Thoracic aorta (tissue), 2 donors: ENCODE measurements around the gene RAMP1. TPM values are rescaled to one million over a fixed set of nuclear protein-coding genes. Genes with fewer than 3 reads are reported as not detected.

Source experiments
- ATAC-seq: fragments of 150-250 bp; one replicate; pipeline ENCODE4 v1.8.0; 2017; ENCODE audit warnings: low read depth; ENCODE audit not compliant: insufficient number of reproducible peaks, low FRiP score
- DNase-seq: peaks from one replicate; pipeline ENCODE4 v3.0.0-alpha.2; 2020; ENCODE audit warnings: low spot score
- H3K27ac ChIP-seq, 2 donors: fragments of 200-600 bp; sonication (generic); 1 replicate in 1 of 2; 2 replicates in 1 of 2; pipeline ENCODE4 v1.5.1; 2016; ENCODE audit warnings: mild to moderate bottlenecking in 2 of 2, moderate library complexity in 2 of 2
- H3K27me3 ChIP-seq: fragments of 200-600 bp; sonication (generic); replicated peaks from 2 replicates; pipeline ENCODE4 v1.6.0; 2016; ENCODE audit warnings: mild to moderate bottlenecking; ENCODE audit not compliant: insufficient read depth
- H3K36me3 ChIP-seq: fragments of 200-600 bp; sonication (generic); one replicate; pipeline ENCODE4 v1.5.1; 2016
- H3K4me1 ChIP-seq, 2 donors: fragments of 200-600 bp; sonication (generic); 1 replicate in 1 of 2; 2 replicates in 1 of 2; pipeline versions ENCODE4 v1.5.1 to v1.6.0; 2016; ENCODE audit warnings: low read depth in 2 of 2, mild to moderate bottlenecking in 1 of 2; ENCODE audit not compliant: control insufficient read depth in 1 of 2
- H3K4me3 ChIP-seq: fragments of 200-600 bp; sonication (generic); 2 replicates; pipeline ENCODE4 v1.5.1; 2016; ENCODE audit warnings: mild to moderate bottlenecking
- H3K9me3 ChIP-seq: fragments of 200-600 bp; sonication (generic); 2 replicates; pipeline ENCODE4 v1.5.1; 2016
- CTCF ChIP-seq: fragments of 200-600 bp; sonication (generic); IDR thresholded peaks from one replicate; pipeline ENCODE4 v1.5.1; 2019; ENCODE audit warnings: antibody characterized with exemption
- total RNA-seq, 2 donors: library from RNA; depleted of rRNA; stranded (reverse); fragments of >200 nt; gene quantifications; one replicate each; pipeline versions ENCODE4 v1.1.0 to v1.2.3, GENCODE V29; 2016

Gene RAMP1
- total RNA-seq, 2 donors from 2014 or later: 246 to 525 TPM

GRCh38 chr2:237885111-237885930 is 25.9 kb downstream of the RAMP1 start:
- no peak overlapping the region for H3K4me3 ChIP-seq
- DNase-seq (no peak), ATAC-seq (no peak)
- H3K4me1 ChIP-seq: peaks cover 28 to 50% of the 10 kb centered on the region in 2 donors
- no peaks in the 10 kb centered on the region for H3K9me3 ChIP-seq
- H3K27me3 ChIP-seq: no peaks in the 10 kb centered on the region
- peak overlapping the region; percentile 95 to 98 for H3K27ac ChIP-seq
- TF ChIP-seq CTCF: no peak
- H3K36me3 ChIP-seq: peaks cover 12% of the 10 kb centered on the region

GRCh38 chr2:237885931-237886684 is 26.7 kb downstream of the RAMP1 start:
- ATAC-seq (peak; percentile 11), DNase-seq (peak; percentile 50)
- H3K27me3 ChIP-seq: no peaks in the 10 kb centered on the region
- no peaks in the 10 kb centered on the region for H3K9me3 ChIP-seq
- H3K4me1 ChIP-seq: peaks cover 28 to 50% of the 10 kb centered on the region in 2 donors
- H3K36me3 ChIP-seq: peaks cover 12% of the 10 kb centered on the region
- H3K27ac ChIP-seq: peak overlapping the region; percentile 95 to 98
- TF ChIP-seq CTCF: no peak
- H3K4me3 ChIP-seq: peak overlapping the region; percentile 4

GRCh38 chr2:237886685-237887481 is 27.5 kb downstream of the RAMP1 start:
- ATAC-seq: no peak
- no peak for TF ChIP-seq CTCF
- peak overlapping the region; percentile 95 to 98 for H3K27ac ChIP-seq
- no peaks in the 10 kb centered on the region for H3K27me3 ChIP-seq
- no peak overlapping the region for H3K4me3 ChIP-seq
- H3K36me3 ChIP-seq: peaks cover 12% of the 10 kb centered on the region
- H3K9me3 ChIP-seq: no peaks in the 10 kb centered on the region
- H3K4me1 ChIP-seq: peaks cover 28 to 52% of the 10 kb centered on the region in 2 donors
- DNase-seq: peak; percentile 58

- ATAC-seq (peak; percentile 52), DNase-seq (no peak)
- peaks cover 34 to 67% of the 10 kb centered on the region in 2 donors for H3K4me1 ChIP-seq
- H3K4me3 ChIP-seq: no peak overlapping the region
- no peaks in the 10 kb centered on the region for H3K27me3 ChIP-seq
- no peaks in the 10 kb centered on the region for H3K9me3 ChIP-seq
- no peaks in the 10 kb centered on the region for H3K36me3 ChIP-seq
- peak overlapping the region; percentile 95 to 98 for H3K27ac ChIP-seq
- no peak for TF ChIP-seq CTCF
These were observed 29.0 kb downstream of the RAMP1 start for GRCh38 chr2:237888389-237888788.
